Neural progenitor cell (in vitro differentiated cells): ENCODE data around the gene SLC25A34.

Experiments used
- EZH2phosphoT487 ChIP-seq: fragments of 200-600 bp; sonication (generic); IDR thresholded peaks from 2 replicates; pipeline ENCODE4 v1.6.1; 2017; ENCODE audit warnings: antibody characterized with exemption
- TF ChIP-seq, protein P1 (sequence below): fragments of 200-600 bp; sonication (generic); IDR thresholded peaks from 2 replicates; pipeline ENCODE4 v1.5.1; 2017; ENCODE audit warnings: antibody characterized with exemption, mild to moderate bottlenecking

DNA sequence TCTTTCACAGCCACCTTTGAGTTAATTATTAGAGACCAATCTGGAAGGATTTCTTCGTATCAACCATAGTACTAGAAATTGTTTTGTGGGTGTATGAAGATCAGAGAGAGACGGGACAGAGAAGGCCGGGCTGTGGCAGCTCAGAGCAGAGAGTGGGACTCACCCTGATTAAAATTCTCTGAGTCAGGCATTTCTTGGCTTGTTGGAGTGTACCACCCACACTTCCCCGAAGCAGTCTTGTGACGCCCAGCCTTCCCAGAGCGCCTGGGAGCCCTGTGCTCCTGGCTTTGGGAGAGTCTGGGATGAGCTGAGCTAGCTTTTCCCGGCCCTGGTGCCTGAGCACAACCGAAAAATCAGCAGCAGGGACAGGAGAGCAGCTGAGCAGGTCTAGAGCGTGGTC is 32.5 kb upstream of the SLC25A34 start:
- TF ChIP-seq, protein P1, sequence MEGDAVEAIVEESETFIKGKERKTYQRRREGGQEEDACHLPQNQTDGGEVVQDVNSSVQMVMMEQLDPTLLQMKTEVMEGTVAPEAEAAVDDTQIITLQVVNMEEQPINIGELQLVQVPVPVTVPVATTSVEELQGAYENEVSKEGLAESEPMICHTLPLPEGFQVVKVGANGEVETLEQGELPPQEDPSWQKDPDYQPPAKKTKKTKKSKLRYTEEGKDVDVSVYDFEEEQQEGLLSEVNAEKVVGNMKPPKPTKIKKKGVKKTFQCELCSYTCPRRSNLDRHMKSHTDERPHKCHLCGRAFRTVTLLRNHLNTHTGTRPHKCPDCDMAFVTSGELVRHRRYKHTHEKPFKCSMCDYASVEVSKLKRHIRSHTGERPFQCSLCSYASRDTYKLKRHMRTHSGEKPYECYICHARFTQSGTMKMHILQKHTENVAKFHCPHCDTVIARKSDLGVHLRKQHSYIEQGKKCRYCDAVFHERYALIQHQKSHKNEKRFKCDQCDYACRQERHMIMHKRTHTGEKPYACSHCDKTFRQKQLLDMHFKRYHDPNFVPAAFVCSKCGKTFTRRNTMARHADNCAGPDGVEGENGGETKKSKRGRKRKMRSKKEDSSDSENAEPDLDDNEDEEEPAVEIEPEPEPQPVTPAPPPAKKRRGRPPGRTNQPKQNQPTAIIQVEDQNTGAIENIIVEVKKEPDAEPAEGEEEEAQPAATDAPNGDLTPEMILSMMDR, result no peak
- TF ChIP-seq EZH2phosphoT487, result no peak
